ENCODE measurements around the gene METTL25. TPM values are rescaled to one million over a fixed set of nuclear protein-coding genes. Genes with fewer than 3 reads are reported as not detected.

Gene METTL25
- polyA plus RNA-seq, 1 of the 3 experiments (the other 2 are of a cell fraction) = 3.0 TPM

GRCh38 chr12:82461836-82462235 lies 103.5 kb downstream of the METTL25 start (continued):
- TF ChIP-seq REST (IDR thresholded peaks at IDR 0.05; ENCODE audit: low read depth, low read length) = no peak

GRCh38 chr12:82468563-82468962 lies 110.2 kb downstream of the METTL25 start:
- Histone ChIP-seq H2AFZ (ENCODE audit: low read depth) (no peak overlapping the region), H3K9me3 (no peaks in the 10 kb centered on the region), H3K79me2 (ENCODE audit: insufficient read depth) (no peaks in the 10 kb centered on the region), H3F3A (replicated peaks; ENCODE audit: insufficient read depth) (no peaks in the 10 kb centered on the region), H3K9ac (no peak overlapping the region), H3K36me3 (replicated peaks in 1 of 2; ENCODE audit: control insufficient read depth in 1 of 2, insufficient read depth in 2 of 2, low read length in 1 of 2) (peaks cover 0 to 3% of the 10 kb centered on the region in 2 experiments), H4K20me1 (ENCODE audit: insufficient read depth) (no peaks in the 10 kb centered on the region), H3K4me3 (ENCODE audit: low read depth in 2 of 2, low read length in 1 of 2) (no peak overlapping the region), H3K9me2 (no peaks in the 10 kb centered on the region), H3K4me2 (no peak overlapping the region), H3K4me1 (ENCODE audit: control insufficient read depth in 1 of 2, insufficient read depth in 2 of 2, low read depth in 1 of 2, low read length in 1 of 2) (no peaks in the 10 kb centered on the region), H3K27me3 (ENCODE audit: insufficient read depth) (no peaks in the 10 kb centered on the region), H3K27ac (ENCODE audit: low read depth in 2 of 2, low read length in 1 of 2) (no peak overlapping the region)
- TF ChIP-seq TEAD4 (IDR thresholded peaks at IDR 0.05; ENCODE audit: borderline replicate concordance, insufficient read depth) (no peak), POLR2AphosphoS5 (IDR thresholded peaks at IDR 0.05; ENCODE audit: low read depth, low read length) (no peak), ZBTB33 (IDR thresholded peaks at IDR 0.05; ENCODE audit: borderline replicate concordance, low read depth) (no peak), PBX3 (IDR thresholded peaks at IDR 0.05) (no peak), FOSL2 (IDR thresholded peaks at IDR 0.05; ENCODE audit: borderline replicate concordance, low read depth) (no peak), MAX (IDR thresholded peaks at IDR 0.05; ENCODE audit: low read depth) (no peak)
- ChIA-PET POLR2A (no interaction called here), CTCF (no interaction called here)
- DNase-seq = no peak
- 75% methylated on average over 4 of the region's 4 CpGs for WGBS (ENCODE audit: low lambda C conversion rate)

Measured in SK-N-SH (cell line).